Thyroid gland (tissue), 4 donors: ENCODE results near the gene CCDC61.

Experiments used
- POLR2A ChIP-seq, 2 donors: fragments of 450-650 bp; IDR thresholded peaks; one replicate each; pipeline ENCODE4 v1.6.1; 2017; ENCODE audit warnings: antibody characterized with exemption in 2 of 2, mild to moderate bottlenecking in 2 of 2, moderate library complexity in 1 of 2
- TF ChIP-seq, protein P1 (sequence below), 6 experiments: fragments of 200-600 bp in 3 of 6; fragments of 450-650 bp in 3 of 6; sonication (generic) in 3 of 6; IDR thresholded peaks; one replicate each; pipeline ENCODE4 v1.5.1; 2016 to 2019; ENCODE audit warnings: antibody characterized with exemption in 6 of 6, mild to moderate bottlenecking in 2 of 6, inconsistent platforms in 1 of 6, moderate library complexity in 1 of 6

DNA sequence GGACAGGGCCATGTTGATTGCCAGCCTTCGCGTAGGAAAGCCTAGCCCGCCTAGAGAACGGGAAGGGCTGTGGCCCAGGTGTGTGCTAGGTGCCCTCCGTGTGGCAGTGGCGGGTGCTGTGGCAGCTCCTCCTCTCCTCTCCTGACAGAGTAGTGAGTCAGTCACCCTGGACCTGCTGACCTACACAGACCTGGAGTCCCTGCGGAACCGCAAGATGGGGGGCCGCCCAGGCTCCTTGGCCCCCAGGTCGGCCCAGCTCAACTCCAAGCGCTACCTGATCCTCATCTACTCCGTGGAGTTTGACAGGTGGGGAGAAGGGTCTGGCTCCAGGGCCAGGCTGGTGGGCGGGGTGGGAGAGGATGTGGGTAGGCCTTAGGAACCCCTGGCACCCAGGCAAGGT, 11.1 kb downstream of the CCDC61 start:
- TF ChIP-seq, protein P1, sequence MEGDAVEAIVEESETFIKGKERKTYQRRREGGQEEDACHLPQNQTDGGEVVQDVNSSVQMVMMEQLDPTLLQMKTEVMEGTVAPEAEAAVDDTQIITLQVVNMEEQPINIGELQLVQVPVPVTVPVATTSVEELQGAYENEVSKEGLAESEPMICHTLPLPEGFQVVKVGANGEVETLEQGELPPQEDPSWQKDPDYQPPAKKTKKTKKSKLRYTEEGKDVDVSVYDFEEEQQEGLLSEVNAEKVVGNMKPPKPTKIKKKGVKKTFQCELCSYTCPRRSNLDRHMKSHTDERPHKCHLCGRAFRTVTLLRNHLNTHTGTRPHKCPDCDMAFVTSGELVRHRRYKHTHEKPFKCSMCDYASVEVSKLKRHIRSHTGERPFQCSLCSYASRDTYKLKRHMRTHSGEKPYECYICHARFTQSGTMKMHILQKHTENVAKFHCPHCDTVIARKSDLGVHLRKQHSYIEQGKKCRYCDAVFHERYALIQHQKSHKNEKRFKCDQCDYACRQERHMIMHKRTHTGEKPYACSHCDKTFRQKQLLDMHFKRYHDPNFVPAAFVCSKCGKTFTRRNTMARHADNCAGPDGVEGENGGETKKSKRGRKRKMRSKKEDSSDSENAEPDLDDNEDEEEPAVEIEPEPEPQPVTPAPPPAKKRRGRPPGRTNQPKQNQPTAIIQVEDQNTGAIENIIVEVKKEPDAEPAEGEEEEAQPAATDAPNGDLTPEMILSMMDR (IDR thresholded peaks at IDR 0.05): no peak
- no peak for TF ChIP-seq POLR2A (IDR thresholded peaks at IDR 0.05)
